ENCODE measurements around the gene ATG13.
"Not testable (repeated sequence)": the region's sequence is repeated elsewhere in the genome, so short reads cannot be mapped to it uniquely, and the experiment has no call there.

The ATG13 gene

GRCh38 chr11:46643986-46644385 is 26.6 kb downstream of the ATG13 start:
- no peak for DNase-seq (ENCODE audit: low spot score)

- DNase-seq (ENCODE audit: low spot score), result peak; percentile 83
These were observed 31.9 kb downstream of the ATG13 start for GRCh38 chr11:46649180-46649738.

GRCh38 chr11:46655631-46656030 is 38.3 kb downstream of the ATG13 start:
- no peak for DNase-seq (ENCODE audit: low spot score)

- DNase-seq (ENCODE audit: low spot score), result no peak
These were observed 39.8 kb downstream of the ATG13 start for GRCh38 chr11:46657186-46657585.

GRCh38 chr11:46658259-46658658 is 40.9 kb downstream of the ATG13 start:
- DNase-seq (ENCODE audit: low spot score), result peak; percentile 36

GRCh38 chr11:46659908-46660307 is 42.6 kb downstream of the ATG13 start:
- DNase-seq (ENCODE audit: low spot score), result peak; percentile 71

GRCh38 chr11:46661836-46662235 is 44.5 kb downstream of the ATG13 start:
- no peak for DNase-seq (ENCODE audit: low spot score)

GRCh38 chr11:46662366-46662765 is 45.0 kb downstream of the ATG13 start:
- no peak for DNase-seq (ENCODE audit: low spot score)

- no peak for DNase-seq (ENCODE audit: low spot score)
These were observed 46.1 kb downstream of the ATG13 start for GRCh38 chr11:46663277-46663940.

GRCh38 chr11:46664612-46665011 is 47.3 kb downstream of the ATG13 start:
- DNase-seq (ENCODE audit: low spot score), result no peak

GRCh38 chr11:46665356-46665755 is 48.0 kb downstream of the ATG13 start:
- DNase-seq (ENCODE audit: low spot score), result no peak

GRCh38 chr11:46666516-46666915 is 49.2 kb downstream of the ATG13 start:
- no peak for DNase-seq (ENCODE audit: low spot score)

- no peak for DNase-seq (ENCODE audit: low spot score)
These were observed 49.7 kb downstream of the ATG13 start for GRCh38 chr11:46667043-46667481.

- no peak for DNase-seq (ENCODE audit: low spot score)
These were observed 51.2 kb downstream of the ATG13 start for GRCh38 chr11:46668480-46669085.

- DNase-seq (ENCODE audit: low spot score), result peak; percentile 9
These were observed 52.4 kb downstream of the ATG13 start for GRCh38 chr11:46669711-46670139.

- not testable (repeated sequence) for DNase-seq (ENCODE audit: low spot score)
These were observed 53.2 kb downstream of the ATG13 start for GRCh38 chr11:46670521-46670920.

- no peak for DNase-seq (ENCODE audit: low spot score)
These were observed 54.6 kb downstream of the ATG13 start for GRCh38 chr11:46671958-46672315.

GRCh38 chr11:46672381-46672839 is 55.1 kb downstream of the ATG13 start:
- no peak for DNase-seq (ENCODE audit: low spot score)

GRCh38 chr11:46673713-46674462 is 56.5 kb downstream of the ATG13 start:
- DNase-seq (ENCODE audit: low spot score), result no peak

- peak; percentile 22 for DNase-seq (ENCODE audit: low spot score)
These were observed 57.3 kb downstream of the ATG13 start for GRCh38 chr11:46674463-46675287.

GRCh38 chr11:46675288-46675851 is 58.0 kb downstream of the ATG13 start:
- DNase-seq (ENCODE audit: low spot score), result peak; percentile 90
